ENCODE results near the gene MARCHF7. TPM values are rescaled to one million over a fixed set of nuclear protein-coding genes. Genes with fewer than 3 reads are reported as not detected.

MARCHF7 gene
- total and polyA plus RNA-seq, 2 of the 13 experiments (the other 11 are each of a cell fraction or from before 2014, with no cell fraction given), result 32.8 to 88.5 TPM

GRCh38 chr2:159712143-159712928, at the start of gene MARCHF7 (continued):
- no peak for TF ChIP-seq NR3C1 (CRISPR knock-in tag; IDR thresholded peaks at IDR 0.05)
- TF ChIP-seq ZNF335 (CRISPR knock-in tag; IDR thresholded peaks at IDR 0.05), result peak; percentile 95
- no peak for TF ChIP-seq IKZF1 (IDR thresholded peaks at IDR 0.05)
- no peak for TF ChIP-seq TAF15 (IDR thresholded peaks at IDR 0.05; ENCODE audit: low read depth, low read length, poor library complexity, severe bottlenecking)
- TF ChIP-seq PRPF4 (IDR thresholded peaks at IDR 0.05; ENCODE audit: low read depth, low read length, poor library complexity, severe bottlenecking), result peak; percentile 96
- peak; percentile 95; the same call in 1 of the 2 replicates for TF ChIP-seq ZFP82 (CRISPR knock-in tag; IDR thresholded peaks at IDR 0.05; ENCODE audit: borderline replicate concordance)
- peak; percentile 99 for TF ChIP-seq ZNF619 (CRISPR knock-in tag; IDR thresholded peaks at IDR 0.05)
- TF ChIP-seq, protein P1, sequence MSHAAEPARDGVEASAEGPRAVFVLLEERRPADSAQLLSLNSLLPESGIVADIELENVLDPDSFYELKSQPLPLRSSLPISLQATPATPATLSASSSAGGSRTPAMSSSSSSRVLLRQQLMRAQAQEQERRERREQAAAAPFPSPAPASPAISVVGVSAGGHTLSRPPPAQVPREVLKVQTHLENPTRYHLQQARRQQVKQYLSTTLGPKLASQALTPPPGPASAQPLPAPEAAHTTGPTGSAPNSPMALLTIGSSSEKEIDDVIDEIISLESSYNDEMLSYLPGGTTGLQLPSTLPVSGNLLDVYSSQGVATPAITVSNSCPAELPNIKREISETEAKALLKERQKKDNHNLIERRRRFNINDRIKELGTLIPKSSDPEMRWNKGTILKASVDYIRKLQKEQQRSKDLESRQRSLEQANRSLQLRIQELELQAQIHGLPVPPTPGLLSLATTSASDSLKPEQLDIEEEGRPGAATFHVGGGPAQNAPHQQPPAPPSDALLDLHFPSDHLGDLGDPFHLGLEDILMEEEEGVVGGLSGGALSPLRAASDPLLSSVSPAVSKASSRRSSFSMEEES (CRISPR knock-in tag; IDR thresholded peaks at IDR 0.05), result peak; percentile 86
- peak; percentile 90 for TF ChIP-seq RXRA (CRISPR knock-in tag; IDR thresholded peaks at IDR 0.05)
- peak; percentile 95 for TF ChIP-seq KAT8 (CRISPR knock-in tag; IDR thresholded peaks at IDR 0.05)
- TF ChIP-seq ZNF746 (CRISPR knock-in tag; IDR thresholded peaks at IDR 0.05), result peak; percentile 95
- TF ChIP-seq ZBTB1 (CRISPR knock-in tag; IDR thresholded peaks at IDR 0.05; ENCODE audit: borderline replicate concordance), result peak; percentile 18; the same call in 1 of the 2 replicates
- peak; percentile 89 for TF ChIP-seq ZNF777 (CRISPR knock-in tag; IDR thresholded peaks at IDR 0.05)
- TF ChIP-seq ARNT (IDR thresholded peaks at IDR 0.05), result no peak
- TF ChIP-seq ZNF558 (CRISPR knock-in tag; IDR thresholded peaks at IDR 0.05; ENCODE audit: borderline replicate concordance), result peak; percentile 98
- TF ChIP-seq ZNF331 (CRISPR knock-in tag; IDR thresholded peaks at IDR 0.05), result peak; percentile 94
- TF ChIP-seq, protein P2, sequence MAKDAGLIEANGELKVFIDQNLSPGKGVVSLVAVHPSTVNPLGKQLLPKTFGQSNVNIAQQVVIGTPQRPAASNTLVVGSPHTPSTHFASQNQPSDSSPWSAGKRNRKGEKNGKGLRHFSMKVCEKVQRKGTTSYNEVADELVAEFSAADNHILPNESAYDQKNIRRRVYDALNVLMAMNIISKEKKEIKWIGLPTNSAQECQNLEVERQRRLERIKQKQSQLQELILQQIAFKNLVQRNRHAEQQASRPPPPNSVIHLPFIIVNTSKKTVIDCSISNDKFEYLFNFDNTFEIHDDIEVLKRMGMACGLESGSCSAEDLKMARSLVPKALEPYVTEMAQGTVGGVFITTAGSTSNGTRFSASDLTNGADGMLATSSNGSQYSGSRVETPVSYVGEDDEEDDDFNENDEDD (CRISPR knock-in tag; IDR thresholded peaks at IDR 0.05; ENCODE audit: borderline replicate concordance), result peak; percentile 89
- TF ChIP-seq ZNF343 (CRISPR knock-in tag; IDR thresholded peaks at IDR 0.05), result peak; percentile 99
- TF ChIP-seq HNRNPL (IDR thresholded peaks at IDR 0.05; ENCODE audit: low read depth, low read length), result peak; percentile 86
- peak; percentile 83 for TF ChIP-seq HOXA5 (CRISPR knock-in tag; IDR thresholded peaks at IDR 0.05)
- peak; percentile 99 for TF ChIP-seq SRY (CRISPR knock-in tag; IDR thresholded peaks at IDR 0.05)
- TF ChIP-seq HOXA3 (CRISPR knock-in tag; IDR thresholded peaks at IDR 0.05), result peak; percentile 94
- TF ChIP-seq TFAP4 (IDR thresholded peaks at IDR 0.05; ENCODE audit: borderline replicate concordance, low read depth), result no peak; the same call in 1 of the 2 replicates
- peak; percentile 84; the same call in 1 of the 2 replicates for TF ChIP-seq CREBL2 (CRISPR knock-in tag; IDR thresholded peaks at IDR 0.05; ENCODE audit: borderline replicate concordance)
